Measurements from ENCODE around the gene OSBP2. TPM values are rescaled to one million over a fixed set of nuclear protein-coding genes. Genes with fewer than 3 reads are reported as not detected.

OSBP2 gene
- total and polyA plus RNA-seq, 10 of the 15 experiments (the other 5 are each of a cell fraction or from before 2014, with no cell fraction given) = 0.11 to 7.7 (median 3.6) TPM

DNA sequence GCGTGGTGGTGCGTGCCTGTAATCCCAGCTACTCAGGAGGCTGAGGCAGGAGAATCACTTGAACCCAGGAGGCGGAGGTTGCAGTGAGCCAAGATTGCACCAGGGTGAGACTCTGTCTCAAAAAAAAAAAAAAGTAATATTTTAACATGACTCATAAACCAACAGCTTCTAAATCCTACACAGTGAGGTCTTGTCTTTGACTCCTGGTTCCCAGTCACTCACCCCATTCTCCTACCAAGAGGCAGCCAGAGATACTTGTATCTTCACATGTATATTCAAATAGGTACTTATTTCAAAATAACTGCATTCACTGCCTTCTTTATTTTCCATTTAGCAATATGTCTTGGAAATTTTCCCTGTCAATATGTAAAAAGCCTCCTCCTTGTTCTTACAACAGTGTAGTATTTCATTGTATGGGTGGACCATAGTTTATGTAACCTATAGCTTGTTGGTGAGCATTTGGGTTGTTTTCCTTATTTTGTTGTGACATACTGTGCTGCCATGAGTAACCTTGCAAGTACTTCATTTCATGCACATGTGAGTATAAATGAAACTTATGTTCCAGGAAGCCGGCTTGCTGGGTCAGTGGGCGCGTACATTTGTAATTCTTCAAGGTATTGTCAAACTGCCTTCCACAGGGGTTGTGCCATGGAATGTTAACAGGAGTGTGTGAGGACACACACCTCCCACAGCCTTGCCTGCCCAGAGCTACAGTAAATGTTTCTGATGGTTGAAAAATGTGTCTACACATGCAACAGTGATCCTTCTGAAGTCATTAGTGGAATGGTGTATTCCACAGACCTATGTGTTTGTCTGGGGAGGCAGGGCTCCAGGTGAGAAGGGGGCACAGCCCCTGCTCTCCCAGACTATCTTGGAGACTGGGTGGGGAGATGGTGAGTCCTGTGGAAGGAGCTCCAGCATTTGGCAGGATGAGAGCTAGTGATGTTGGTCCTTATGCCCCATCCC is 47.9 kb downstream of the OSBP2 start:
- 40% methylated on average over 6 of the region's 6 CpGs for WGBS (ENCODE audit: insufficient coverage, insufficient replicate concordance, low lambda C conversion rate, missing lambda C conversion rate)
- no peak overlapping the region for H2AFZ ChIP-seq (ENCODE audit: control insufficient read depth, low read depth, low read length)
- DNase-seq (ENCODE audit: low read depth, low spot score) = no peak
- H3K36me3 ChIP-seq (ENCODE audit: control insufficient read depth in 2 of 2, insufficient read depth in 2 of 2, low read length in 1 of 2) = no peaks in the 10 kb centered on the region
- no peak overlapping the region for H3K9ac ChIP-seq (ENCODE audit: control insufficient read depth, insufficient read depth, low read length)
- in situ Hi-C loops (cut with MboI) = no loop called here
- no peaks in the 10 kb centered on the region for H3K79me2 ChIP-seq (ENCODE audit: control insufficient read depth, insufficient read depth, low read length)
- H4K20me1 ChIP-seq (ENCODE audit: control insufficient read depth, insufficient read depth) = no peaks in the 10 kb centered on the region
- peak; percentile 7; the same call in 1 of the 3 replicates for ATAC-seq
- no peaks in the 10 kb centered on the region for H3K27me3 ChIP-seq (replicated peaks in 1 of 2; ENCODE audit: control insufficient read depth in 2 of 2, insufficient read depth in 2 of 2, low read length in 1 of 2)
- H3K4me2 ChIP-seq (ENCODE audit: control insufficient read depth, insufficient read depth) = 0 out of 2 replicates have a peak overlapping the region, but pooled peaks have one; percentile 11
- intact Hi-C loops (cut with micrococcal nuclease; ENCODE audit: unreplicated experiment) = no loop called here
- H3K9me3 ChIP-seq (replicated peaks; ENCODE audit: control insufficient read depth, insufficient read depth, low read length) = no peaks in the 10 kb centered on the region; the same call in 2 of the 3 replicates
- ChIA-PET POLR2A (interaction anchor here (0.9 to 1.4 kb wide), 3 partner anchors 31 to 135 kb away, joined by 3 to 5 read pairs (median 3); partner anchors contain the start of gene TCN2), SMC1A (ENCODE audit: uncharacterized antibody, unreplicated experiment) (interaction anchor here (0.6 to 3.9 kb wide), 11 partner anchors 10 to 134 kb away, joined by 3 to 27 read pairs (median 5); partner anchors contain the start of gene SLC35E4), RAD21 (ENCODE audit: unreplicated experiment) (interaction anchor here (0.8 to 2.1 kb wide), 5 partner anchors 12 to 108 kb away, joined by 3 to 19 read pairs (median 5); partner anchors contain the start of gene SLC35E4), CTCF (interaction anchor here (0.6 to 8.5 kb wide), 10 partner anchors 10 to 179 kb away, joined by 3 to 57 read pairs (median 3); partner anchors contain the start of gene SLC35E4)
- no peak overlapping the region; the same call in 1 of the 2 replicates for H3K4me3 ChIP-seq
- TF ChIP-seq CREM (IDR thresholded peaks at IDR 0.05; ENCODE audit: low read depth) = no peak
- TF ChIP-seq SUPT20H (IDR thresholded peaks at IDR 0.05; ENCODE audit: borderline replicate concordance, control insufficient read depth, low read depth, low read length) = no peak
- TF ChIP-seq, protein P1, sequence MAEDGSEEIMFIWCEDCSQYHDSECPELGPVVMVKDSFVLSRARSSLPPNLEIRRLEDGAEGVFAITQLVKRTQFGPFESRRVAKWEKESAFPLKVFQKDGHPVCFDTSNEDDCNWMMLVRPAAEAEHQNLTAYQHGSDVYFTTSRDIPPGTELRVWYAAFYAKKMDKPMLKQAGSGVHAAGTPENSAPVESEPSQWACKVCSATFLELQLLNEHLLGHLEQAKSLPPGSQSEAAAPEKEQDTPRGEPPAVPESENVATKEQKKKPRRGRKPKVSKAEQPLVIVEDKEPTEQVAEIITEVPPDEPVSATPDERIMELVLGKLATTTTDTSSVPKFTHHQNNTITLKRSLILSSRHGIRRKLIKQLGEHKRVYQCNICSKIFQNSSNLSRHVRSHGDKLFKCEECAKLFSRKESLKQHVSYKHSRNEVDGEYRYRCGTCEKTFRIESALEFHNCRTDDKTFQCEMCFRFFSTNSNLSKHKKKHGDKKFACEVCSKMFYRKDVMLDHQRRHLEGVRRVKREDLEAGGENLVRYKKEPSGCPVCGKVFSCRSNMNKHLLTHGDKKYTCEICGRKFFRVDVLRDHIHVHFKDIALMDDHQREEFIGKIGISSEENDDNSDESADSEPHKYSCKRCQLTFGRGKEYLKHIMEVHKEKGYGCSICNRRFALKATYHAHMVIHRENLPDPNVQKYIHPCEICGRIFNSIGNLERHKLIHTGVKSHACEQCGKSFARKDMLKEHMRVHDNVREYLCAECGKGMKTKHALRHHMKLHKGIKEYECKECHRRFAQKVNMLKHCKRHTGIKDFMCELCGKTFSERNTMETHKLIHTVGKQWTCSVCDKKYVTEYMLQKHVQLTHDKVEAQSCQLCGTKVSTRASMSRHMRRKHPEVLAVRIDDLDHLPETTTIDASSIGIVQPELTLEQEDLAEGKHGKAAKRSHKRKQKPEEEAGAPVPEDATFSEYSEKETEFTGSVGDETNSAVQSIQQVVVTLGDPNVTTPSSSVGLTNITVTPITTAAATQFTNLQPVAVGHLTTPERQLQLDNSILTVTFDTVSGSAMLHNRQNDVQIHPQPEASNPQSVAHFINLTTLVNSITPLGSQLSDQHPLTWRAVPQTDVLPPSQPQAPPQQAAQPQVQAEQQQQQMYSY (CRISPR knock-in tag; IDR thresholded peaks at IDR 0.05) = no peak
- TF ChIP-seq, protein P2, sequence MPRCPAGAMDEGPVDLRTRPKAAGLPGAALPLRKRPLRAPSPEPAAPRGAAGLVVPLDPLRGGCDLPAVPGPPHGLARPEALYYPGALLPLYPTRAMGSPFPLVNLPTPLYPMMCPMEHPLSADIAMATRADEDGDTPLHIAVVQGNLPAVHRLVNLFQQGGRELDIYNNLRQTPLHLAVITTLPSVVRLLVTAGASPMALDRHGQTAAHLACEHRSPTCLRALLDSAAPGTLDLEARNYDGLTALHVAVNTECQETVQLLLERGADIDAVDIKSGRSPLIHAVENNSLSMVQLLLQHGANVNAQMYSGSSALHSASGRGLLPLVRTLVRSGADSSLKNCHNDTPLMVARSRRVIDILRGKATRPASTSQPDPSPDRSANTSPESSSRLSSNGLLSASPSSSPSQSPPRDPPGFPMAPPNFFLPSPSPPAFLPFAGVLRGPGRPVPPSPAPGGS (IDR thresholded peaks at IDR 0.05; ENCODE audit: borderline replicate concordance, insufficient read depth, low read depth, low read length, poor library complexity, severe bottlenecking) = peak; percentile 20
- no peak for TF ChIP-seq ZNF24 (IDR thresholded peaks at IDR 0.05)
- TF ChIP-seq NR2F1 (conservative IDR thresholded peaks at IDR 0.05) = no peak
- no peak; the same call in 1 of the 2 replicates for TF ChIP-seq JUNB (IDR thresholded peaks at IDR 0.05)
- H3K4me1 ChIP-seq (ENCODE audit: control insufficient read depth, insufficient read depth, low read length) = peaks cover 52% of the 10 kb centered on the region
- no peak overlapping the region; the same call in 1 of the 2 replicates for H3K27ac ChIP-seq (ENCODE audit: control insufficient read depth, insufficient read depth)
- no peak for FAIRE-seq
- BruUV-seq (replicated peaks) = no TSS peak
